Posterior vena cava (tissue), 2 donors: ENCODE data around the gene SPAG8. TPM values are rescaled to one million over a fixed set of nuclear protein-coding genes. Genes with fewer than 3 reads are reported as not detected.

Source experiments
- DNase-seq: peaks from one replicate; pipeline ENCODE4 v3.0.0-alpha.2; 2020; ENCODE audit warnings: low spot score
- intact Hi-C, 2 donors: fragments of 100-400 bp; cut with DNase I; formaldehyde crosslinking; loops; one replicate each; pipeline versions ENCODE4 v1.14.1 to v1.14.2; 2022 to 2023
- total RNA-seq, 2 donors: library from RNA; stranded (reverse); fragmentation: NEBNext Ultra II Directional; extraction: Animal tissue kit (Norgen Biotek cat#: 25700); gene quantifications; one replicate each; pipeline ENCODE4 v1.2.1, GENCODE V29; 2021
- donor health status: DM: yes; HTN: yes; CAD: no.
- donor health status: DM: yes; HTN: yes; CAD: no.

SPAG8 gene
- total RNA-seq, 2 donors from 2014 or later: 0.76 to 3.1 TPM

DNA sequence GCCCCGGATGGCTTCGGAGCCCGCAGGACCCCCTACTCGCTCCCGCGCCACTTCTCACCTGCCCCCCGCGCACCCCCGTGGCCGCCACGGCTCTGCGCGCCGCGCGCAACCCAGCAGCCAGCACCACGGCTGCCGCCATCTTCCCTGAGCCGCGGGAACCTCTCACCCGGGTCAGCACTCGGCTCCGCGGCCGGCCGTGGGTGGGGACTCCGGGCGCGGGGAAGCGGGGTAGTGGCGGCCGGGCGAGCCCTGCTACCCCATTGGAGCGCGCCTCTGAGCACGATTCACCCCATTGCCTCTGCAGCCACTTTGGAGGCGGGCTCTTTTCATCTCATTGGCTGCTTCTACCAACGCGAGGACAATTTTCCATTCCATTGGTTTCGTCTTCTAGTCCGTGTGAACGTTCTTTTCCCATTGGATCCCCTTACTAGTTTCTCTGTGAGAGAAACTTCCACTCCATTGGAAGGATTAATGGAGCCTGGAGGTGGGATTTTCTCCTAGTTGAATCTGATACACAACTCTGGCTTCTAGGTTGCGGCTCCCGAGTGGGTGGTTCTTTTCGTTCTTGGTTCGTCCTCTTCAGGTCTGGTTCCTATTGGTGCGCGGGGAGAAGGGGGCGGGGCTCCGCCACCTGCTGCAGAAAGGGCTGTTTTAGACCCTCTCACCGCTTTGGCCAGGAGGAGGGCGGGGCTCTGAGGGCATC, 2.9 kb upstream of the SPAG8 start, which contains the start of gene HINT2:
Gene HINT2, minus strand, starts transcription at position 202 of the 703 bp plus-strand sequence. Its CDS starts 63 bp downstream, at position 139.
- DNase-seq: peak; percentile 98
- intact Hi-C loops: loop anchor here in 1 of 2 donors (10.0 kb wide), 1 partner anchor 150 kb away; the partner anchor contains the start of gene ARHGEF39

DNA sequence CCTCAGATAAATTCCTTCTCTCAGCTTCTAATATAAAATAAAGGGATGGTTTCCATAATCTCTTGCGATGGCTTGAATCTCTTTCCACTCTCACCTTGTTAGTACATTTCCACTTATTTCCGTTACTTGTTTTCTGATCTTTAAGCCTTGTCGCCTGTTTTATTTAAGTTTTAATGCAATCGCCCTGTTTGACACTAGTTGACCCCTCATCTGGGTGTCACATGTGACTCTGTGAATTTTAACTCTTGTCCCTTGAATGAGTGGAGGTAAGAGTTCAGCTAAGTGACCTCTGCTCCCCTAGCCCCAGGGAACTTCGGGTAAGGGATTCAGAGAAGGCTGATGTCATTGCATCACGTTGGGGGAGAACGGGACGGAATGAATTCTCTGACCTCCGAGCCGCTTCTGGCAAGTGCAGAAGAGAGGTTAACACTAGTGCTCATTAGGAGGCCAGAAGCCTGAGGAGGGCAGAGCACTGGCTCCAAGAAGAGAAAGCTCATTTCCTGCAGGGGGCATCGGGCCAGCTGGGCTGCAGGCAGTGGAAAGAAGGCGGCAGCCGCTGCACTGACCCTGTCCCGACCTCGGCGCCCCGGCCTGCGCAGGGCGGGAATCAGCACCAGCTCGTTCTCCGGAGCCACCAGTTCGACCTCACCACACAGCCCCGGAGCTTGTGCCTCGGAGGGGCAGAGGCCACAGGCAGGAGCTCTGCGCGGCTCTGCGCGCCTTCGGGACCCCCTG, 2.2 kb upstream of the SPAG8 start:
- peak; percentile 92 for DNase-seq
- intact Hi-C loops: loop anchor here in 1 of 2 donors (10.0 kb wide), 1 partner anchor 149 kb away; the partner anchor contains the start of gene ARHGEF39

DNA sequence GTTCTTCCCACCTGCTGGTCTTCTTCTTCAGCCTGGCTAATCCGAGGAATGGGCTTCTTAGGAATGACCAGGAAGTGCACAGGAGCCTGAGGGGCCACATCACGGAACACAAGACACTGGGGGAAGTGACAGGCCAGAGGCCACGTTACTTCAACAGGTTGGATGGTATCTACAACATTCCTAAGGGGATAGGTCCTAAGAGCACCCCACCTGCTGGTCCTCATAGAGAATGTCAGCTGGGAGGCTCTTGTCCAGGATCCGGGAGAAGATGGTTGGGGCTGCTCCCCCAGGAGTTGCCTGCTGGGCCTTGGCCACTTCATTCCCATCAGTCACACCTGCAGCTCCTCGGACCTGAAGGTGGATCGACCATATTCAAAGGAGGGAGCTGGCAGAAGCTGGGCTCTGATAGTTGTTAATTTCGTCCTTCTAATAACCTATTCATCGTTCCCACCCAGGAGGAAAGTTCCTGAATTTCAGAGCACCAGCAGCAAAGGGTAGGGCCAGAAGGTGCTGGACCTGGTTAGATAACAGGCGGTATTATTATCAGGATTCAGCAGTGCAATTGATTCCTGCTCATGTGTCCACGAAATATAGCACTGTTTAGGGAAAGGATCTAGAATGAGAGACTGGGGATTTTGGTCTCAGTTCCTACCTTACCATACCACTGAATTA, 1.5 kb upstream of the SPAG8 start:
- DNase-seq: no peak
- intact Hi-C loops: loop anchor here in 1 of 2 donors (10.0 kb wide), 1 partner anchor 149 kb away; the partner anchor contains the start of gene ARHGEF39

DNA sequence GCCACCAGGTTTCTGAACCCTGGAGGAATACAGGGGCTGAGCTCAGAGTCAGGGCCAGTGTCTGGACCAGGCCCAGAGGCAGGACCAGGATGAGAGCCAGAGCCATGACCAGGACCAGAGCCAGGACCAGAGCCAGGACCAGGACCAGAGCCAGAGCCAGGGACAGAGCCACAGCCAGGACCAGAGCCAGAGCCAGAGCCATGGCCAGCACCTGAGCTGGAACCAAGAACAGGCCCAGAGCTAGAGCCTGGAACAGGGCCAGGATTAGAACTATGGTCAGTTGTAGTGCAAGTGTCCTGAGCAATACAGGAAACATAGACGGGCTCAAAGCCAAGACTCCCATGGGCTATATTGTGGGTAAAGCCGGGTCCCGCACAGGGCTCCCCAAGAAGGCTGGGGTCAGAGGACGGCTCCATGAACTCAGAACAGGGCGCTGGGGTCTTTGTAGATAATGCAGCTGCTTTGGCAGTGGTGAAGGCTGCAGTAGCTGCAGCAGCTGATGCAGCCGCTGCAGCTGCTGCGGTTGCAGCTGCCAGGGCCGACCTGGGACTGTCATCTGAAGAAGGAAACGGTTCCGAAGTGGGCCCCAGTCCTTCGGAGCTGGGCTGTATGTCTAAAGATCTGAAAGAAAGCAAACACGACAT, 559 bp downstream of the SPAG8 start:
- intact Hi-C loops: loop anchor here in 1 of 2 donors (10.0 kb wide), 1 partner anchor 147 kb away; the partner anchor contains the start of gene ARHGEF39
- no peak for DNase-seq

DNA sequence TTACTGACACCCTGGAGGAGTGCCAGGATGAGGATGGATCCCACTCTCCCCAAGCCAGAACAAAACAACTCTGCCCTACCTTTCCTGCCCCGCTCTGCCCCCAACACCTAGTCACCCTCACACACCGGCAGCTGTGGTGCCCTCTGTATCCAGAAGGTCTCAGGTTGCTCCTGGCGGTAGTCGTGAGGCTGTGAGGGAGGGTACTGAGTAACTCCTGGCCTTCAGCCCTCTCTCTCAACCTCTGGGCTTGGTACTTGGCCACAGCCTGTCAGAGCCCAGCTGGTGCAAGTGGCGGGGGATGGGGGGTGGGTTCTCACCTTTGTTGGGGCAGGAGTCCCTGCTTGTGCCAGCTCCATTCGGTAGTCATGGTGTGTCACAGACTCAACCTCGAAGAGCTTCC, 1.9 kb downstream of the SPAG8 start:
- DNase-seq: no peak
- intact Hi-C loops: loop anchor here in 1 of 2 donors (10.0 kb wide), 1 partner anchor 145 kb away; the partner anchor contains the start of gene ARHGEF39

DNA sequence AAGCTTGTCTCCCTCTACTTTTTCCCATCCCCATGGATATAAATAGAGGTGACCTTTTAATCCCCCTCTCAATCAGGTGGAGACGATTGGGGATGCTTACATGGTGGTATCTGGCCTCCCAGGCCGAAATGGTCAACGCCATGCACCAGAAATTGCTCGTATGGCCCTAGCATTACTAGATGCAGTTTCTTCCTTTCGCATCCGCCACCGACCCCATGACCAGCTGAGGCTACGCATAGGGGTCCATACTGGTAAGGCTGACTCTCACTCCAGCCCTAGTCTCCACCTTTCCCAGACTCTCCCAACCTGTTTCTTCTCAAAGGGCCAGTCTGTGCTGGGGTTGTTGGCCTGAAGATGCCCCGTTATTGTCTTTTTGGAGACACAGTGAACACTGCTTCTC, 3.6 kb downstream of the SPAG8 start:
- no peak for DNase-seq
- intact Hi-C loops: no loop called here

GRCh38 chr9:35806101-35806500, 6.0 kb downstream of the SPAG8 start:
- intact Hi-C loops: no loop called here

DNA sequence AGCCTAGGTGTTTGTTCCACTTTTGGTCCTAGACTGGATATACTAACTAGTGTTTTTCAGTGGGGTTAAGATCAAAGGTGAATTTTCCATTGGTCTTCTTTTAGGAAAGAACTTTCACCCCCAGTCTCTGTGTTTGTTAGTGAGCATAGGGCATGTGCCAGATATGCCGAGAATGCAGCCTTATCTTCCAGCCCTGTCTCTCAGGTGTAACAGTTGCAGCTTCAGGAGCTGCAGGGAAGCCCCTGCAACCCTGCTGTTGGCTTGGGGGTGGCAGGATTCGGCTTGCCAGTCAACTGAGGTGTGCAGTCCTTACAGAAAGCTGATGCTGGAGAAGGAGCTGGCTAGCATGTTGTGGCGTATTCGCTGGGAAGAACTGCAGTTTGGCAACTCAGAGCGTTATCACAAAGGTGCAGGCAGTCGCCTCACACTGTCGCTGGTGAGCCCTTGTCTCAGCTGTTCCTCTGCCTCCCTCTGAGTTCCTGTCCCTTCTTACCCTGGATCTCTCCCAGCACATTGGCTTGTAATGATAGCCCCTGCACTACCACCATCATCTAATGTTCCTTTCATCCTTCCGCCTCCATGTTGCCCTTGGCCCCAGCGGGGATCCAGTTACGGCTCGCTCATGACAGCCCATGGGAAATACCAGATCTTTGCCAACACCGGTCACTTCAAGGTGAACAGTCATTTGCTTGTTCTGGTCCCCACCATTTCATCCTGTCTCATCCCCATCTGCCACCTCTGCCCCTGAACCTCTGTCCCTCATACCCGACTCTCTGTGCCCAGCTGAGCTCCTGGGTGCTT, 10.5 kb downstream of the SPAG8 start:
- intact Hi-C loops: no loop called here
- no peak for DNase-seq

More at GRCh38 chr9:35806101-35806500, 6.0 kb downstream of the SPAG8 start:
- DNase-seq: no peak

DNA sequence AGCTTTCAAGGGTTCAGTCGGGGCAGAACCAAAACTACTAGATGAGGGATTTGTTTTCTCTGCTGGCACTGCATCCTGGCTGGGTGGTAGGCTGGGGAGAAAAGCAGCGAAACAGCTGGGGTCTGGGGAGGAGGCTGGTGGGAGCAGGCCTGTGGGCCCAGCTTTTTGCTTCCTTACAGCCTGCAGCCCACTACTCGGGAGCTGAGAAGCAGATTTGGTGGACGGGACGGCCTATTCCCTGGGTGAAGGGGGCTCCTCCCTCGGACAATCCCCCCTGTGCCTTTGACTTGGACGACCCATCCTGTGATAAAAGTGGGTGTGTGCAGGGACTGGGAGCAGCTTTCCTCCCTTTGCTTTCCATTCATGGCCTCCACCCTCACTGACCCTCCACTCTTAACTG, 11.5 kb downstream of the SPAG8 start:
- intact Hi-C loops: no loop called here
- no peak for DNase-seq

GRCh38 chr9:35798658-35799374, 13.2 kb downstream of the SPAG8 start:
- intact Hi-C loops: no loop called here
- no peak for DNase-seq

DNA sequence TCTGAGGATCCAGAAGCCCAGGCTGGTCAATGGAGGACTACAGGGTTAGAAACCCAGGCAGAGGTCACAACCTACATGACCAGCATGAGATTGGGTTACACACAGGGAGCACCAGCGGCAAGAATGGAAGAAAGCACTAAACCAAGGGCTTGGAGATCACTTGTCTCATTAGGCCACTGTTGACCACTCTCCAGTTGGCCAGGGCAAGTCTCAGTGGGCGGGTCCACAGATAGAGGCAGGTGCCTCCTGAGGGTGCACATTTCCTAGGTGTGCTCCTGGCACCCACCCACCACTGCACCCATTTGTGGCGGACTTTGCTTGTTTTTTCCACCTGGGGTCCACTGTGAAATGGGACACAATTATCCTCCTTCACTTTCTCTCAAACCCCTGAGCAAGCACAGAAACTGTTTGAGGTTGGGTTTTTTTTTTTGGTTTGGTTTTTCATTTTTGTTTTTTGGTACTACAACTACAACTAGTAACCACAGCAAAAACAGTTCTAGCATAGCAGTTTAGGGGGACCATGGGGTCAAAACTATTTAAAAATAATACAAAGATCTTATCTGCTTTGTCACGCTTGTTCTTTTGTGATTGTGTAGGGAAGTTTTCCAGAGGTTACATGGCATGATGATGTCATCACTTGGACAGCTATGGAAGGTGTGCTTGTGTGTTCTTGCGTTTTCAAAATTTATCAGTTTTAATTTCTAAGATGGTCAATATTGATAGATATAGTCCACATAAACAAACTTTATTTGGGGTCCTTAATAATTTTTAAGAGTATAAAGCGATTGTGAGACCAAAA, 14.6 kb downstream of the SPAG8 start:
- DNase-seq: no peak
- intact Hi-C loops: no loop called here

- DNase-seq: no peak
- intact Hi-C loops: no loop called here
These were observed 16.4 kb downstream of the SPAG8 start for GRCh38 chr9:35795695-35796094.

GRCh38 chr9:35793461-35793860, 18.6 kb downstream of the SPAG8 start:
- intact Hi-C loops: loop anchor here (1.0 to 5.0 kb wide), 3 partner anchors 34 to 89 kb away; partner anchors contain the start of genes FAM221B (in 2 of the 2) and TMEM8B (in 1 of the 2)
- DNase-seq: no peak

- intact Hi-C loops: loop anchor here (1.0 to 5.0 kb wide), 3 partner anchors 34 to 89 kb away; partner anchors contain the start of genes FAM221B (in 2 of the 2) and TMEM8B (in 1 of the 2)
These were observed 19.2 kb downstream of the SPAG8 start for GRCh38 chr9:35792826-35793225.

GRCh38 chr9:35792024-35792813, 19.8 kb downstream of the SPAG8 start:
- intact Hi-C loops: loop anchor here in 1 of 2 donors (5.0 kb wide), 2 partner anchors 35 to 90 kb away; partner anchors contain the start of genes FAM221B and TMEM8B
- DNase-seq: no peak

More at GRCh38 chr9:35792826-35793225, 19.2 kb downstream of the SPAG8 start:
- DNase-seq: no peak
